Stimulated activated naive CD4-positive, alpha-beta T cell treated with Interleukin-2 at 50 U/mL for 16 hours (primary cell): ENCODE data around the gene MED15.
A peak's percentile ranks its signal among the peaks of the same experiment; 100 is the strongest.
"Not testable (repeated sequence)": the region's sequence is repeated elsewhere in the genome, so short reads cannot be mapped to it uniquely, and the experiment has no call there.

Experiments
- DNase-seq: peaks from one replicate; lab custom pipeline; 2025; lab: John Stamatoyannopoulos, UW

The MED15 gene

DNA sequence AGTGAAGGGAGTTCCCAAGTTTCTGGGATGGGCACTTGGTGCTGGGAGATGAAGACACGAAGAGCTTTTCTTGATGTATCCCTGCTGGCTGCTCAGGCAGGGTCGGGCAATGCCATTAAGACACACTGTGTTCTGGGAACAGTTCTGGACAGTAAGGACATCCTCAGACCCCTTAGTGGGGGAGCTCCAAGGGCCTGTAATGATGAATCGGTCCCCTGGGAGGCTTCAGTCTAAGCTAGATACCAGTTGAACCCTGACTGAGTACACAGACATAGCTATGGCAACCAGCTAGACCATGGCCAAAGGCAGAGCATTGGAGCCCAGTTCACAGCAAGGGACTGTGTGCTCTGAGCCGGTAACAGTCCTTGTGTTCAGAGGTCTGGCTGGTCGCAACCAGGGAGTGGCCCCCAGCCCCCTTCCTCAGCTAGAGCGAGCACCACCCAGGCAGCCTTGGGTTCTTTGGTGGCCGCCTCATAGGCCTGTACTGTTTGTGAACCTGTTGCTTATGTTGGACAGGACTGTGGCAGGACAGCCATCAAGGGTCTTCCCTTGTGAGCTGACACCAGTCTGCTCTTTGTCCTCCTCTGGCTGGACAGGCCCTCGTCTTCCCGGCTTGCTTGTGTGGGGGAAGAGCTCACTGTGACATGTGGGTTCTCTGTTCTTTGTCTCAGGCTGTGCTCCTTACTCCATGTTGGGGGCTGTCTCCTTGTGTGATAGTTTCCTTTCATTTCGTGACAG is 25.0 kb downstream of the MED15 start:
- no peak for DNase-seq

DNA sequence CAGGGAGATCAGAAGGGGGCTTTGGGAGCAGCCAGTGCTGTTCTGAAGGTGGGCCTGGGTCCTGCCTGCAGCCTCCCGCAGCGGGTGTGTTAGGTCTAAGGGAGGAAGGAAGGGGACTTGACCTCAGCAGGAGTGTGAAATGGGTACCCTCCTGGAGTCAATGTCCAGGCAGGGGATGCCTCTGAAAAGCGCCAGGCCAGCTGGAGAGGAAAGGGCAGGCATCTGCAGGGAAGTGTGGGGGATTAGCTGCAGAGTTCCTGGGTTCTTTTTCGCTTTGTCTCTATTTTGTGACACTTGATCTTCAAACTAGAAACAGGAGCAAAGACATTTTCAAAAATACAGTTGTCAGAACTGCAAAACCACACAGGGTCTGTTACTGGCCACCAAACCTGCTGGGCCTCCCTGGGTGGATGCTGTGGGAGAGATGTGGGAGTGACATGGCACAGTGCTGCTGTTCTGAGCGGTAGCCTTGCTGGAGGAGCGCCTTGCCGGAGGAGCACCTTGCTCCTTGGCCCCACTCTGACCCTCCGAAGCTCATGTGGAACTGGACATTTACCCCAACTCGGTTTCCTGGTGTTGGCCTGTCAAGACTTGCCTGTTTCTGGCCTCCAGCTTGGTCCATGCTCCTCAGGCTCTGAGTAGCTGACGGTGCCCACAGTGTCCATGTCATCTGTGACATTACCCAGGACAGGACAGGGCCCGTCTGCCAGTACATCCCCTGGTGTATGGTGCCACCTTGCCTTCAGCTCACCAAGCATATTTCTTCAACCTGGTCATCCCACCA is 25.9 kb downstream of the MED15 start:
- DNase-seq = no peak

DNA sequence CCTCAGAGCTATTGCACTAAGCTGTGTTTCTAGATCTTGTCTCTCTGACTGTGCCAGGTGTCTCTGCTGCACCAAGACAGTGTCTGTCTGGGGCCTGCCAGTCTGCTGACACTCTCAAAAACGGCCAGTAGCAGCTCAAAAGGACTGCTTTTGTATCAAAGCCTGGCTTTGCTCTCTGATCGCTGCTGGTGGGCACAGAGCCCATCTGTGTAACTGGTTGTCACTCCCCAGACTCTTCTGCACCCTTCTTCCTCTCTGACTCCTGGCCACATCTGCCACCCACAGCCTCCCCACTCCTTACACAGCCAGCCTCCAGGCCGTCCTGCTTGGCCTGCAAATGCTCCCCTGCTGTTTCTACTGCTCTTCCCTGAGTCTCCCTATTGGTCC is 26.5 kb downstream of the MED15 start:
- no peak for DNase-seq

DNA sequence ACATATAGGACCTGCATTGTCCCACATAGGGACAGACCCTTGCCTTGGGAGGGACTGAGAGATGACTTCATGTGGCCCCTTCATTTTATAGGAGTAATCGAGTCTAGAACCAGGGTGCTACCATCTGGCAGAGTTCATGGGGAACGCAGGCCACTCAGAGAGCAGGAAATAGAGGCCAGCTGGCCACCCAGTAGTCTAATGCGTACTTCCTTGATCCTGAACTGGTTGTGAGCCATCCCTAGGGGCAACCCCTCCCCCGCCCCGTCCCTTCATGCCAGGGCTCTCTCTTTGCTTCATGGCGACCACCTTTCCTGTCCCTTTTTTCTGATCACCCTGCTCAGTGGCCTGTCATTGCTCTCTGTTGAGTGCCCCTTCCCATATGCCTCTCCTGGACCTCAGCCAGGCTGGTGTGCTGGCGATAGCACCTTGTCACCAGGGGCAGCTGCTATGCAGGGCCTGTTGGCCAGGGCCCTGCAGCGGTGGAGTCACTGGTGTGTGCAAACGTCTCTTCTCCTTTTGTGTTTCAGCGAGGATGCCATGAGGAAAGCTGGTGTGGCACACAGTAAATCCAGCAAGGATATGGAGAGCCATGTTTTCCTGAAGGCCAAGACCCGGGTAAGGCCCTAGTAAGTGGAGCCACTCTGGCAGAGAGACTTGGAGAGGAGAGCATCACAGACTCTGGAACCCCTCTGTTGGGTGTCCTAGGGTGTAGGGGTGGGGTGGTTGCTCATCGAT is 29.3 kb downstream of the MED15 start:
- DNase-seq = no peak

DNA sequence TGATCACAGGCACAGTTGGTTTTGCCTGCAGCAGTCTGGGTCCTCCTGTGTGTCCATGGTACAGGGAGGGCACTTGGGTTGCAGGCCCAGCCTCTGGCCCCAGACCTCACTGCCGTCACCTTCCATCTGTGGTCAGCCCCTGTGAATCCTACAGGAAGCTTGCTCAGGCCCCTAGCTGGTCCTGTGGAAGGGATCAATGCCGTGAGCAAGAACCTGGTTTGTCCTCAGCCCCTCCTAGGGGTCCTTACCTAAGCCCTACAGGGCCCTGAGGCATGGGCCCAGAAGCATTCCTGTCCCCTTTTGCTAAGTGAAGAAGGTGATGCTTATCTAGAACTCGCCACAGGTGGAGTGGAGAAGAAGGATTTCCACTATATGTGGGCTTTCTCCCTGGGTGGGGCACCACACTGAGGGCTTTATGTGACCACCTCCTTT is 29.9 kb downstream of the MED15 start:
- DNase-seq = no peak

DNA sequence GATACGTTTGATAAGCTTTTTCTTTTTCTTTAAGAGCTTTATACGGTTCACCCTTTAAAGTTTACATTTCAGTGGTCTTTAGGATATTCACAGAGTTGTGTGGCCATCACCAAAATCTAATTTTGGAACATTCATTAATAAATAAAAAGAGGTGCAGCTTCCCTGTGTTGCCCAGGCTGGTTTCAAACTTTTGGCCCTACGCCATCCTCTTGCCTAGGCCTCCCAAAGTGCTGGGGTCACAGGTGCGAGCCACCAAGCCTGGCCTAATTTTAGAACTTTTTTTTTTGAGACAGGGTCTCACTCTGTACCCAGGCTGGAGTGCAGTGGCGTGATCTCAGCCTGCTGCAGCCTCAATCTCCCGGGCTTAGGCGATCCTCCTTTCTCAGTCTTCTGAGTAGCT is 30.6 kb downstream of the MED15 start:
- DNase-seq = no peak

DNA sequence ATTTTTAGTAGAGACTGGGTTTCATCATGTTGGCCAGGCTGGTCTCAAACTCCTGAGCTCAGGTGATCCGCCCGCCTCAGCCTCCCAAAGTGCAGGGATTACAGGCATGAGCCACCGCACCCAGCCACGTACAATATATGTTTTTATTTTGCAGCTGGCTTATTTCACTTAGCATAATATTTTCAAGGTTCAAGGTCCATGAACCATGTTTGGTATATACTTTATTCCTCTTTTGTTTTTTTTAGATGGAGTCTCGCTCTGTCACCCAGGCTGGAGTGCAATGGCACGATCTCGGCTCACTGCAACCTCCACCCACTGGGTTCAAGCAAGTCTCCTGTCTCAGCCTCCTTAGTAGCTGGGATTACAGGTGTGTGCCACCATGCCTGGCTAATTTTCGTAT is 31.5 kb downstream of the MED15 start:
- DNase-seq = not testable (repeated sequence)

DNA sequence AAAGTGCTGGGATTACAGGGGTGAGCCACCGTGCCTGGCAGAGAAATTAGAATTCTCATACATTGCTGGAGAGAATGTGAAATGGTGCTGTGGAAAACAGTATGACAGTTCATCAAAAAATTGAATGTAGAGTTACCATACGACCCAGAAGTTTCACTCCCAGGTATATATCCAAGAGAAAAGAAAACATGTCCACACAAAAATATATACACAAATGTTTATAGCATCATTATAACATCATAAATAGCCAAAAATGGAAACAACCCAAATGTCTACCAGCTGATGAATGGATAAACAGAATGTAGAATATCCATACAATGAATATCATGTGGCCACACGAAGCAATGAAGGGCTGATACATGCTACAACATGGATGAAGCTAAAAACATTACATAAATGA is 34.6 kb downstream of the MED15 start:
- DNase-seq = no peak

DNA sequence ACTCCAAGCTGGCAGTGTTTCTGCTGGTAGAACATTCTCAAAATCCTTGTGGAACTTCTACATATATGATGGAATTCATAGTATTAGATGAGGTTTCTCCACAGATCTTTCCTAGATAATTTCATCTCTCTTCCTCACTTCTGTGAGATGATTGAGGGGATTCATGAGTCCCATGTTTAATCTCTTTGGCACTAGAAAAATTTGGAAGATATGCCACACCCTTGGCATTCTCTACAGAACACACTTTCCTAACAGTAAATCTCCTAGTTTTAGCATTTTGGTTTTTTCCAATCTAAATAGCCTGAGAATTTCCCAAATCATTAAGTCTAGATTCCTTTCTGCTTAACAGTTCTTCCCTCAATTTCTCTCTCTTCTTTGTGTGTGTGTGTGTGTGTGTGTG is 35.3 kb downstream of the MED15 start:
- DNase-seq = no peak

DNA sequence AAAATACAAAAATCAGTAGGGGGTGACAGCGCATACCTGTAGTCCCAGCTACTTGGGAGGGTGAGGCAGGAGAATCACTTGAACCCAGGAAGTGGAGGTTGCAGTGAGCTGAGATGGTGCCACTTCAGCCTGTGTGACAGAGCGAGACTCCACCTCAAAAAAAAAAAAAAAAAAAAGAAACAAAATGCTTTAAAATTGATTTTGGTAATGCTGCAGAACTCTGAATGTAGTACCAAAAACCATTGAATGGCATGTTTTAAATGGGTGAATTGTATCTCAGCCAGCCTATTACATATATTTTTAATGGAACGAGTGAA is 37.9 kb downstream of the MED15 start:
- not testable (repeated sequence) for DNase-seq

DNA sequence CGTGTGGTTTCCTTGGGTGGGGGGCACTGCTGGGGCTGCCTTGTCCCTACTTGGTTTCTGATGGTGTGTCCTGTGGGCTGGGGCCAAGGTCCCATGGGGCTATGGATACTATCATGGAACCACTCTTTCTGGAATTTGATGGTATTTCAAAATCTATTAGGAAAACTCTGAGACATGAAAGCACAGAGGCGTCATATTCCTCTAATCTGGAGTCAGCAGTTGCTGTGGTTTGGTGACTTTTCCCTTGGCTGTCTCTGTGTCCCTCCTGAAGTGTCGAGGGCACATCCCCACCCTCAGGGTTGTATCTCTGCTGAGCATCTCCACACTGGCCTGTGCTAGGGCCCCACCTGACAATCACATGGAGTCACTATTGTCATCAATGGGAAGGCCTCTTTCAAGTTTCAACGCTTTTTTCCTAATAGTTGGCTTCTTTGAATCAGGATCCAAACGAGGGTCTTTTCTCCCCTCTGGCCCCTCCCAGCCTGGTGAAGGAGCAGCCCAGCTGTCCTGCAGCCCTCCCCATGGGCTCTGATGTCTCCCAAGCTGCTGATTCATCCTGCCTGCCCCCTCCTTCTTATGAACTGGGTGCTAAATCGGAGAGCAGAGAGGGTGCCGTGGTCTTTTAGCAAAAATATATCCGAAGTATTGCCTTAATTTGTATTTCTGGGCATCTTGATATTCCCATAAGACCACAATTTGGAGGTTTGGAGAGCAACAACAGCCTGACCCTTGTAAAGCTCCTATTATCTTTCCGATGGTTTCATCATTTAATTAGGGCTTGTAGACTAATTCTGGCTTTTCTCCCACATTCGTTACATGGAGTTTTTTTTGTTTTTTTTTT is 38.5 kb downstream of the MED15 start:
- no peak for DNase-seq

DNA sequence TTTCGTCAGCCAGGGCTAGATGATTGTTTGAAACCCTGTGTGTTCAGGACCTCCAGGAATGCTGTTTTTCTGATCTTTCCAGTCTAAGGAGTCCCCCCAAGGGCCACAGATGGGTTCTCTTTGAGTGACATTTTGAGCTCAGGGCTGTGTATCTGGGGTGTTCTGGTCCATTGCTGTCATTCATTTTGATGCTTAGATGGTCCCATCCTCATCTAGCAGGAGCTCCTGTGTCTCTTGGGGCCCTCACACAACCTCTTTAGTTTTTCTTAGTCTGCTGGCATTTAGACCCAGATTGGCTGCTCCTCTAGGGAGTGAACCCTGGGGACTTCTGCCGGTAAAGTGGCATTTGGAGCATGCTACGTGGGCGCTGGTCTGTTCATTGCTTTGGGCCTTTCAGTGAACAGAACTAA is 39.1 kb downstream of the MED15 start:
- no peak for DNase-seq

DNA sequence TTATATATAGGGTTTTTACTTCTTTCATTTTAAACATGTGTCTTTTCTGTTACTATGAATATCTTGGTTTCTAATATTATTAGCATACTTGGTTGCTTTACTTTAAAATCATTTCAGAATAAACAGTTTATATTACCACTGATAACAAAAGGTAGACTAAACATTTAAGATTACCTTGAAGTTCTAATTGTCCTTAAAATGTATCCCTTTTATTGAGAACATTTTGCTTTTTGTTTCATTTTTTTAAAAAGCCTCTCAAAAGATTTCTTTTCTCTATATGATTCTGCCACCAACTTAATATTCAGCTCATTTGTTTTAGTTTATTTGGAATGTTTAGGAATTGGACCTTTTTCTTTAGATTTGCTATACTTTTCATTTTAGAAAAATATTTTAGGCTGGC is 39.6 kb downstream of the MED15 start:
- no peak for DNase-seq

DNA sequence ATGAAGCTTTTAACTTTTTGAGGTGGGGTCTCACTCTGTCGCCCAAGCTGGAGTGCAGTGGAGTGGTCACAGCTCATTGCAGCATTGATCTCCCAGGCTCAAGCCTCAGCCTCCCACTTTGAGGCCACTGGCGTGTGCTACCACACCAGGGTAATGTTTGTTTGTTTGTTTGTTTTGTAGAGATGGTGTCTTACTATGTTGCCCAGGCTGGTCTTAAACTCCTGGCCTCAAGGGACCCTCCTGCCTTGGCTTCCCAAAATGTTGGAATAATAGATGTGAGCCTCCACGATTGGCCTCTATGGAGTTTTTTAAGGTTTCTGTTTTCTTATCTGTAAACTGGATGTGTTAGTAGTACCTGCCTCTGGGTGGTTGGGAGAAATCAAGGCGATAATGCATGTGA is 41.4 kb downstream of the MED15 start:
- no peak for DNase-seq

DNA sequence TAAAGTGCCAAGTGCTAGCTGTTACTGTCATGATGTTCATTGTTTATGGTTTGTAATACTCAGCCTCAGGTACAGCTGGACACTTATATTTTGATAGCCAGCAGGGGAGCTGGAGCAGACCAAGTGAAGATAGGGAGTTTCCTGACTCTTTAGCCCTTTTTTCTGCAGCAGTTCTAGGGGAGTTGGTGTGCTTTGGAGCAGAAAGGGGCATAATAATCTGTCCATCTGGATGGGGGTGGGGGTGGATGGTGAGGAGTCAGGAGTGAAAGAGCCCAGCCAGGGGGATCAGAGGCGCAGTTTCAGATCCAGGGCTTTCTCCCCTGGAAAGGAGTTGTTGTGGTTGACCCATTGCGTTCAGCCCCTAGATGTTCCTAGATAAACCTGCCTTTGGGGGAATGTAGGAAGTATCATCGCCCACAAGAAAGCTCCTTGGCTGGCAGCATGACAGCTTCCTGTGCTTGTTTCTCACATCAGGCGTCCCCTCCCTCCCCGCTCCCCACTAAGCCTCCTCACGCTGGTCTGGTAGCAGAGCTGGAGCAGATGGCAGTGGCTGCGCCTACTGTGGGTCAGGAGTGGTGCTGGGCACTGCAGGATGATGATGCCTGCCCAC is 41.9 kb downstream of the MED15 start:
- DNase-seq = peak; percentile 40

DNA sequence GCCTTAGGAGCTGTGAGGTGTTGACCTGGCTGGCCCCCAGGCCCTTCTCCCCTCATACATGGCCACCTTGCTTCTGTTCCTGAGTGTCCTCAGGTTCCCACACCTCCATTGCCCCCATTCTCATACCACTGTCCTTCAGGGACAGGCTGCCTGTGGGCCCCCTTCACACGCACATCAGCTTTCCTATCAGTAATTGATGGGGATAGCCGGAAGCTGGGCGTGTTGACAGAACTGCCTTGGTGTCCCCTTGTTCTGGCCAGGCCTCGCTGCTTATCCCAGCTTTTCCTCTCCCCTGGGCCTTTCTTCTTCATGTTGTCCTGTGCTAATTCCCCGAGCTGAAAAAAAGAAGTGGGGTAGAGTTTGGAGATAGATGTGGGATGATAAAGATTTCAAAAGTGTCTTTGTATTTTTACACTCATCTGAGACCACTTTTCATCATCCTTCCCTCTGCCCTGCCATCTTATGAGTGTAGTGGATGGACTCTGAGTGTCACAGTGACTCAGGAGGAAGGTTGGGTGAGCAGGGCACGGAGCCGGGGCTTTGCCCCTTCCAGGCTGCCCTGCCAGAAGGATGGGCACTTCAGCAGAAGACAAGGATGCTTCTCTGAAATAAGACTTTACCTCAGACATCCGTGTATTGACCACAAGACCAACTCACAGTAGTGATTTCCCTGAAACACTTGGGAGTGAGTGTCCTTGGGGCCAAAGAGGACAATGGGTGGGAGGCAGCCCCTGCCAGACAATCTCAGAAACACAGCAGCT is 42.8 kb downstream of the MED15 start:
- no peak for DNase-seq

DNA sequence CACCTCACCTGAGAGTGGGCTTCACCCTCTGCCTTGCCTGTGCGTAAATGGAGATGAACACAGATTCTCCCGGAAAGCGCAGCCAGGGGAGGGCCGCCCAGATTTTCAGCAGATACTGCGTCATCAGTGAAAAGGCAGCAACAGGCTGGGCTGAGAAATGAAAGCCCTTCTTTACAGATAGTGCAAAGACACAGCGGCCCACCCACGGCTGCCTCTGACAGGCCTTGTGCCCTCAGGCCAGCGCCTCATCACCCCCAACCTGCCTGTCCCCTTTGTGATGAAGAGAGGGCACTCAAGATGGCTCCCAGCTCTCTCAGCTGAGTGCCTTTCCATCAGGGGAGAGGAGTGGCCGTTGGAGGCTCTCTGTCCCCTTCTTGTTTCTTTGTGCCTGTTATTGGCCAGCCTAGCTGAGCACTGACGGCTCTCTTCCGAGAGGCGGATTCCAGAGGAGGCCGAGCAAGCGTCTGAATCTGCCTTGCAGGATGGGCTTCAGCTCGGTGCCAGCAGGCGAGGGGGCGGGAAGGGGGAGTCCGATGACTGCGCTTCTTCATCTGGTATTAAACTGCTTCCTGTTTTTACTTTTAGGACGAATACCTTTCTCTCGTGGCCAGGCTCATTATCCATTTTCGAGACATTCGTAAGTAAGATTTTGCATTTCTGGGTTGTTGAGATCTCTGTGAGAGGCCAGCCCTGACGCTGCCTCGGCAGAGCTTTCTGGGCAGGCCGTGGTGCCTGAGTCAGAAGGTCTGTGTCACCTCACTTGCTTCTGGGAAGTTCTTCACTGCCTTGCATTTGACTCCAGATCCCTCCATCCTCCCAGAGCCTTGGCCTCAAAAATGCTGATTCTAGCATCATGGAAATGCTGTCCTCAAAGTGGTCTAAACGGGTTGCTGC is 43.7 kb downstream of the MED15 start:
- DNase-seq = peak; percentile 58

DNA sequence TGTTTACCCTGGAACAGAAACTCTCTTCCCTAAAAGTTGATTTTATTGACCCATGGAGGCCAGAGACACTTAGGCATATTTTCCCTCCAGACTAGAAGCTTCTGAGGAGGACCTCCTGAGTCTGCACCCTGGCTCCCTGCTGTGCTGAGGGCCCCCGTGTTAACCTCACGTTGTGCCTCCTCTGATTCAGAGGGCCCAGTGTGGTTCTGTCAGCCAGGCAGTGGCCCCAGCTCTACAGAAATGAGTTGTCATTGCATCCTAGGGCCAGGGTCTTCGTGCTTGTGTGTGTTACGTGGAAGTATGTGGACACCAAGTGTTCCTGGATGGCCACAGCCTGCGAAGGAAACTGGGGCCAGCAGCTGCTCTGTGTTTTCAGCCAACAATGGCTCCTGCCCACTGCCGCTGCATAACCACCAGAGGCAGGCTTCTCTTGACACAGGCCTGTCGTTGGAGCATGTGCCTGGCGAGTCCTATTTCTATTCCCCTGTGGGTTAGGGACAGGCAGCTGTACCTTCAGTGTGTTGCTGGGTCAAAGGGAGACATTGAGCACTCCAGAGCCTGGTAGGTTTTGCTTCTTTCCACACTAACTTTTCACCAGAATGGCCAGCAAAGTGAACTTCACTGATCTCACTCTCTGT is 44.5 kb downstream of the MED15 start:
- peak; percentile 51 for DNase-seq
